ENCODE measurements around the gene GPHN.

- TF ChIP-seq CTCF (IDR thresholded peaks at IDR 0.05) (no peak), POLR2A (IDR thresholded peaks at IDR 0.05) (no peak)
These were observed 603.1 kb downstream of the GPHN start for GRCh38 chr14:67111022-67111421.
